Measurements from ENCODE around the gene SORCS2. TPM values are rescaled to one million over a fixed set of nuclear protein-coding genes. Genes with fewer than 3 reads are reported as not detected.

The SORCS2 gene
- total RNA-seq, 3 donors from 2014 or later, result 0.66 to 1.3 (median 0.80) TPM

- no peak for DNase-seq (ENCODE audit: low spot score in 2 of 2)
- H3K4me1 ChIP-seq, result no peaks in the 10 kb centered on the region
- intact Hi-C loops (cut with DNase I; ENCODE audit: low total_unique reads), result no loop called here
- no peak for TF ChIP-seq POLR2A (IDR thresholded peaks at IDR 0.05)
- no peak overlapping the region for H3K27ac ChIP-seq
- no peak overlapping the region for H3K4me3 ChIP-seq
- H3K27me3 ChIP-seq, result no peaks in the 10 kb centered on the region
- peaks cover 0 to 5% of the 10 kb centered on the region in 2 donors for H3K9me3 ChIP-seq
- no peaks in the 10 kb centered on the region for H3K36me3 ChIP-seq
Measured at GRCh38 chr4:7647186-7647585, 454.8 kb downstream of the SORCS2 start.

GRCh38 chr4:7647600-7648543, 455.5 kb downstream of the SORCS2 start:
- H3K9me3 ChIP-seq, result peaks cover 0 to 5% of the 10 kb centered on the region in 2 donors
- TF ChIP-seq CTCF (IDR thresholded peaks at IDR 0.05), result no peak
- TF ChIP-seq POLR2AphosphoS5 (IDR thresholded peaks at IDR 0.05), result no peak
- no peak for TF ChIP-seq POLR2A (IDR thresholded peaks at IDR 0.05)
- no peaks in the 10 kb centered on the region for H3K27me3 ChIP-seq
- intact Hi-C loops (cut with DNase I; ENCODE audit: low total_unique reads), result no loop called here
- no peak overlapping the region for H3K4me3 ChIP-seq
- no peaks in the 10 kb centered on the region for H3K36me3 ChIP-seq
- no peaks in the 10 kb centered on the region for H3K4me1 ChIP-seq
- no peak for DNase-seq (ENCODE audit: low spot score in 2 of 2)
- H3K27ac ChIP-seq, result no peak overlapping the region

- no peak for TF ChIP-seq POLR2AphosphoS5 (IDR thresholded peaks at IDR 0.05)
- TF ChIP-seq POLR2A (IDR thresholded peaks at IDR 0.05), result no peak
- no peak for TF ChIP-seq CTCF (IDR thresholded peaks at IDR 0.05)
- no peak overlapping the region for H3K4me3 ChIP-seq
- DNase-seq (ENCODE audit: low spot score in 2 of 2), result no peak
- H3K27ac ChIP-seq, result no peak overlapping the region
- no peaks in the 10 kb centered on the region for H3K36me3 ChIP-seq
- H3K9me3 ChIP-seq, result peaks cover 0 to 5% of the 10 kb centered on the region in 2 donors
- no peaks in the 10 kb centered on the region for H3K4me1 ChIP-seq
- peaks cover 0 to 6% of the 10 kb centered on the region in 2 donors for H3K27me3 ChIP-seq
- intact Hi-C loops (cut with DNase I; ENCODE audit: low total_unique reads), result no loop called here
Measured at GRCh38 chr4:7648544-7649395, 456.4 kb downstream of the SORCS2 start.

GRCh38 chr4:7649411-7649740, 457.0 kb downstream of the SORCS2 start:
- peaks cover 0 to 8% of the 10 kb centered on the region in 2 donors for H3K27me3 ChIP-seq
- peaks cover 0 to 3% of the 10 kb centered on the region in 2 donors for H3K9me3 ChIP-seq
- peak overlapping the region in 1 of 2 donors; percentile 48 for H3K27ac ChIP-seq
- intact Hi-C loops (cut with DNase I; ENCODE audit: low total_unique reads), result no loop called here
- DNase-seq (ENCODE audit: low spot score in 2 of 2), result no peak
- TF ChIP-seq CTCF (IDR thresholded peaks at IDR 0.05) (no peak), POLR2AphosphoS5 (IDR thresholded peaks at IDR 0.05) (no peak), POLR2A (IDR thresholded peaks at IDR 0.05) (no peak)
- no peaks in the 10 kb centered on the region for H3K4me1 ChIP-seq
- no peaks in the 10 kb centered on the region for H3K36me3 ChIP-seq
- H3K4me3 ChIP-seq, result no peak overlapping the region

- Histone ChIP-seq H3K27me3 (peaks cover 0 to 14% of the 10 kb centered on the region in 2 donors), H3K36me3 (no peaks in the 10 kb centered on the region), H3K9me3 (no peaks in the 10 kb centered on the region), H3K27ac (peak overlapping the region in 1 of 2 donors; percentile 90), H3K4me3 (no peak overlapping the region), H3K4me1 (no peaks in the 10 kb centered on the region)
- no peak for DNase-seq (ENCODE audit: low spot score in 2 of 2)
- TF ChIP-seq POLR2AphosphoS5 (IDR thresholded peaks at IDR 0.05) (no peak), POLR2A (IDR thresholded peaks at IDR 0.05) (no peak), CTCF (IDR thresholded peaks at IDR 0.05) (no peak)
- intact Hi-C loops (cut with DNase I; ENCODE audit: low total_unique reads), result no loop called here
Measured at GRCh38 chr4:7649741-7650531, 457.6 kb downstream of the SORCS2 start.

Data from breast epithelium (tissue), 4 donors.